Lung (tissue), 12 donors: Measurements from ENCODE around the gene IL1RAPL1. TPM values are rescaled to one million over a fixed set of nuclear protein-coding genes. Genes with fewer than 3 reads are reported as not detected.

Experiments
- ATAC-seq: fragments of 200-7000 bp; cut with Tn5 transposase; one replicate; pipeline ENCODE4 v1.9.1; 2020; ENCODE audit warnings: moderate number of reproducible peaks; ENCODE audit not compliant: insufficient read depth, low FRiP score
- DNase-seq, 3 donors: peaks; one replicate each; pipeline ENCODE4 v3.0.0-alpha.2; 2013 to 2017
- H3K27ac ChIP-seq, 2 donors: one replicate each; pipeline ENCODE4 v1.5.1; 2013; ENCODE audit warnings: mild to moderate bottlenecking in 2 of 2, moderate library complexity in 2 of 2, control low read depth in 1 of 2, inconsistent platforms in 1 of 2, low read depth in 1 of 2, low read length in 1 of 2
- H3K27me3 ChIP-seq, 3 donors: one replicate each; pipeline ENCODE4 v1.5.1; 2013; ENCODE audit warnings: low read length in 2 of 3; ENCODE audit not compliant: control insufficient read depth in 3 of 3, insufficient read depth in 3 of 3
- H3K36me3 ChIP-seq, 4 donors: one replicate each; pipeline ENCODE4 v1.5.1; 2013; ENCODE audit warnings: low read length in 4 of 4, mild to moderate bottlenecking in 1 of 4, moderate library complexity in 1 of 4; ENCODE audit not compliant: control insufficient read depth in 4 of 4, insufficient read depth in 4 of 4
- H3K4me1 ChIP-seq, 5 donors: one replicate each; pipeline ENCODE4 v1.5.1; 2013; ENCODE audit warnings: low read length in 5 of 5, mild to moderate bottlenecking in 2 of 5, moderate library complexity in 1 of 5; ENCODE audit not compliant: control insufficient read depth in 5 of 5, insufficient read depth in 5 of 5
- H3K4me3 ChIP-seq: one replicate; pipeline ENCODE4 v1.5.1; 2013; ENCODE audit warnings: mild to moderate bottlenecking, control low read depth, moderate library complexity
- H3K9ac ChIP-seq, 2 donors: one replicate each; pipeline ENCODE4 v1.5.1; 2013; ENCODE audit warnings: low read length in 2 of 2, control low read depth in 1 of 2; ENCODE audit not compliant: insufficient read depth in 1 of 2
- H3K9me3 ChIP-seq, 4 donors: one replicate each; pipeline ENCODE4 v1.5.1; 2013; ENCODE audit warnings: low read length in 3 of 4, mild to moderate bottlenecking in 1 of 4, moderate library complexity in 1 of 4; ENCODE audit not compliant: control insufficient read depth in 4 of 4, insufficient read depth in 3 of 4
- WGBS, 2 donors: extraction: QIAGEN DNeasy Blood & Tissue Kit; methylation state at CpG; one replicate each; pipeline ENCODE4 v1.1.7; 2013; 5-methylcytosine and 5-hydroxymethylcytosine counted together
- polyA plus RNA-seq, 2 donors: library from polyadenylated mRNA; stranded (reverse); fragments of 200-250 nt; gene quantifications; one replicate each; pipeline ENCODE4 v1.2.1, GENCODE V29; 2013
- total RNA-seq, 2 donors: library from RNA; depleted of rRNA in 1 of 2; stranded (reverse); fragments of >200 nt in 1 of 2; gene quantifications; one replicate each; pipeline ENCODE4 v1.2.1, GENCODE V29; 2014 to 2021
- TF ChIP-seq, protein P1 (sequence below): IDR thresholded peaks from 2 replicates; pipeline ENCODE4 v1.5.1; 2012; ENCODE audit warnings: mild to moderate bottlenecking; ENCODE audit errors: control extremely low read depth, extremely low read depth
- donor health status: control.
- donor health status: control.
- donor health status: Bipolar disorder and iron deficiency.
- donor health status: healthy.
- donor health status: DM: yes; HTN: yes; CAD: no.

Gene IL1RAPL1
- total and polyA plus RNA-seq, 4 donors: 2.2 TPM; not detected in 3

DNA sequence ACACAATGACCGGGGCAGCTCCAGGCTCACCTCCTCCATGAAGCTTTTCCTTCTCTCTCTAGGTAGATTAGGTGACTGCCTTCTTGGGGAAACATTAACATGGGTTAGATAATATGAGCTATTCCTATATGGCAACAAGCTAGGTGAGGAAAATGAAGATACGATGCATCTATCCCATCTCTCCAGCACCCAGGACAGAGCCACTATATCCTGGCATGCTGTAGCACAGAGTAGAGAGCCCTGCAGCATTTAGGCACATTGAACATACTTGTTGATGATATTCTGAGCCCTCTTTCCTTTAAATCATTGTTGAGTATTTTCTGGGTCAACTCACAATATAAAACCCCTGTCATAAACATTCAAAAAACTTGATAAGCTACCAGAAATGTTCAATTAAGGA is 1133.9 kb downstream of the IL1RAPL1 start:
- H3K27ac ChIP-seq: no peak overlapping the region
- ATAC-seq (no peak), DNase-seq (no peak)
- 76 to 96% methylated on average over 2 of the region's 2 CpGs for WGBS, 2 donors
- TF ChIP-seq, protein P1, sequence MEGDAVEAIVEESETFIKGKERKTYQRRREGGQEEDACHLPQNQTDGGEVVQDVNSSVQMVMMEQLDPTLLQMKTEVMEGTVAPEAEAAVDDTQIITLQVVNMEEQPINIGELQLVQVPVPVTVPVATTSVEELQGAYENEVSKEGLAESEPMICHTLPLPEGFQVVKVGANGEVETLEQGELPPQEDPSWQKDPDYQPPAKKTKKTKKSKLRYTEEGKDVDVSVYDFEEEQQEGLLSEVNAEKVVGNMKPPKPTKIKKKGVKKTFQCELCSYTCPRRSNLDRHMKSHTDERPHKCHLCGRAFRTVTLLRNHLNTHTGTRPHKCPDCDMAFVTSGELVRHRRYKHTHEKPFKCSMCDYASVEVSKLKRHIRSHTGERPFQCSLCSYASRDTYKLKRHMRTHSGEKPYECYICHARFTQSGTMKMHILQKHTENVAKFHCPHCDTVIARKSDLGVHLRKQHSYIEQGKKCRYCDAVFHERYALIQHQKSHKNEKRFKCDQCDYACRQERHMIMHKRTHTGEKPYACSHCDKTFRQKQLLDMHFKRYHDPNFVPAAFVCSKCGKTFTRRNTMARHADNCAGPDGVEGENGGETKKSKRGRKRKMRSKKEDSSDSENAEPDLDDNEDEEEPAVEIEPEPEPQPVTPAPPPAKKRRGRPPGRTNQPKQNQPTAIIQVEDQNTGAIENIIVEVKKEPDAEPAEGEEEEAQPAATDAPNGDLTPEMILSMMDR: no peak
- H3K36me3 ChIP-seq: no peaks in the 10 kb centered on the region
- H3K27me3 ChIP-seq: no peaks in the 10 kb centered on the region
- H3K4me3 ChIP-seq: no peak overlapping the region
- no peaks in the 10 kb centered on the region for H3K9me3 ChIP-seq
- no peak overlapping the region for H3K9ac ChIP-seq
- H3K4me1 ChIP-seq: no peaks in the 10 kb centered on the region

DNA sequence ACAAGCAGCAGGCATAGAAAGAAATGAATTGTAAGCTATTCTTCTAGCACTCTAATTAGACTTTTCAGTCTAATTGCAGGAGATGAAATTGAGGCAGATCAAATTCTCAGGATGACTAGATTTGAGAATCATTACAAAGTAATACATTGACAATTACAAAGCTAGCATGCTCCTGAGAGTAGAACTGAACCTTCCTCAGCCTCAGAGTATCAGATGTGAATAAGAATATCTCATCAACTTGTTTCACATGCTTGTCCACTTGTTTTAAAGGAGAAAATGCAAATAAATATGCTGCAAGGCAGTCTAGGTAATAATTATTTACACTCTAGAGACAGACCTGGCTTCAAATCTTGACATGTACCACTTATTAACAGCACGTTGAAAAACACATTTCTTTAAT is 1137.1 kb downstream of the IL1RAPL1 start:
- no peaks in the 10 kb centered on the region for H3K36me3 ChIP-seq
- WGBS, 2 donors: 28 to 68% methylated on average over 1 of the region's 1 CpG

DNA sequence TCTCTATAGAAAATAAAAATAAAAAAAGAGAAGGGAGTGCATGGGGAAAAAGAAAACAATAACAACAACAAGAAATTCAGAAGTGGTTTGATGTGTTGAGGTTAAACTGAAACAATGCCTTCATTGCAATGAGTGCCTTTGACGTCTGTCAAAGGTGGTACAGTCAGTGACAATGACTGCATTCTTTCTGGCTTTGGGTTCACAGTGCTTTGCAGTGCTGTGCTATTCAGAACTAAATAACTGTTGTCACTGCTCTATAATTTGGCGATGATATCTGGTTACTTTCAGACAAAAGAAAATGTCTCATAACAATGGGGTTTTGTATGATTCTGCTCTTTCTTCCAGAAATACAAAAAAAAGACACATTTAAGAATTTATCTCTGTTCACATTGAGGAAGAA is 1139.6 kb downstream of the IL1RAPL1 start:
- H3K4me3 ChIP-seq: no peak overlapping the region
- H3K27ac ChIP-seq: no peak overlapping the region
- DNase-seq: no peak
- ATAC-seq: no peak
- no peak overlapping the region for H3K9ac ChIP-seq
- WGBS, 2 donors: 76 to 90% methylated on average over 2 of the region's 2 CpGs
- TF ChIP-seq, protein P1: no peak
- H3K36me3 ChIP-seq: no peaks in the 10 kb centered on the region
- H3K4me1 ChIP-seq: peaks cover 0 to 3% (median 0%) of the 10 kb centered on the region in 5 donors
- peaks cover 0 to 2% (median 0%) of the 10 kb centered on the region in 3 donors for H3K27me3 ChIP-seq
- no peaks in the 10 kb centered on the region for H3K9me3 ChIP-seq

More for the DNA sequence above, 1137.1 kb downstream of the IL1RAPL1 start:
- Histone ChIP-seq H3K4me1 (no peaks in the 10 kb centered on the region), H3K4me3 (no peak overlapping the region), H3K27me3 (peaks cover 0 to 2% (median 0%) of the 10 kb centered on the region in 3 donors), H3K27ac (no peak overlapping the region), H3K9ac (no peak overlapping the region), H3K9me3 (no peaks in the 10 kb centered on the region)
- ATAC-seq (no peak), DNase-seq (no peak)
- TF ChIP-seq, protein P1: no peak

DNA sequence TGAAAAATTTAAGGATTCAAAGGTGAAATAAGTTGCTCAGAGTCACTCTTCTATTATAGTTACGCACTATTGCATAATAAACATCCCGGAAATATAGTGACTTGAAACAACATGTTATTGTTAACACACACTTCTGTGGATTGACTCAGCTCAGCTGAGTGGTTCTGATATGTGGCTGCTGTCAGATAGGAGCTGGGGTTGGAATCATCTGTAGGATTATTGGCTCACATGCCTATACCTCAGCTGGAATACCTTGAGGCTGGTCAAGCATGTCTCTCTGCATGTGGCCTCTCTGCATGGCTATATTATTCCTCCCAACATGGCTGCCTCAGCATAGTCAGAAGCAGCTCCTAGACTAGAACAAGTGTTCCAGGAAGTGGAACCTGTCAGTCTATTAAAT is 1141.4 kb downstream of the IL1RAPL1 start:
- DNase-seq (peak in 2 of 3 donors; percentile 33 to 69), ATAC-seq (no peak)
- WGBS, 2 donors: 76 to 80% methylated on average over 2 of the region's 2 CpGs
- Histone ChIP-seq H3K4me1 (peaks cover 0 to 3% (median 0%) of the 10 kb centered on the region in 5 donors), H3K9ac (no peak overlapping the region), H3K36me3 (no peaks in the 10 kb centered on the region), H3K27ac (no peak overlapping the region), H3K9me3 (no peaks in the 10 kb centered on the region), H3K4me3 (no peak overlapping the region), H3K27me3 (peaks cover 0 to 2% (median 0%) of the 10 kb centered on the region in 3 donors)
- TF ChIP-seq, protein P1: no peak
